T-helper 1 cell treated with Interleukin-12 subunit alpha and Interleukin-12 subunit beta and Interleukin-4 antibody, amounts not matched to agents 30 μg/mL and 1 μg/mL, for 36 hours (primary cell): ENCODE results near the gene ATXN7L2.
"Not testable (repeated sequence)": the region's sequence is repeated elsewhere in the genome, so short reads cannot be mapped to it uniquely, and the experiment has no call there.

ENCODE experiments used
- H3K27ac Mint-ChIP-seq: one replicate; pipeline ENCODE4 v1.8.0; 2021; ENCODE audit warnings: mild to moderate bottlenecking, mixed read lengths
- H3K27me3 Mint-ChIP-seq: one replicate; pipeline ENCODE4 v1.8.0; 2021; ENCODE audit warnings: low read depth, mixed read lengths
- H3K36me3 Mint-ChIP-seq: one replicate; pipeline ENCODE4 v1.8.0; 2021; ENCODE audit warnings: low read depth, mixed read lengths
- H3K4me1 Mint-ChIP-seq: one replicate; pipeline ENCODE4 v1.8.0; 2021; ENCODE audit warnings: low read depth, mixed read lengths
- H3K4me3 Mint-ChIP-seq: one replicate; pipeline ENCODE4 v1.8.0; 2021; ENCODE audit warnings: mild to moderate bottlenecking, moderate library complexity, mixed read lengths
- H3K9me3 Mint-ChIP-seq: one replicate; pipeline ENCODE4 v1.8.0; 2021; ENCODE audit warnings: mixed read lengths

ATXN7L2 gene, protein sequence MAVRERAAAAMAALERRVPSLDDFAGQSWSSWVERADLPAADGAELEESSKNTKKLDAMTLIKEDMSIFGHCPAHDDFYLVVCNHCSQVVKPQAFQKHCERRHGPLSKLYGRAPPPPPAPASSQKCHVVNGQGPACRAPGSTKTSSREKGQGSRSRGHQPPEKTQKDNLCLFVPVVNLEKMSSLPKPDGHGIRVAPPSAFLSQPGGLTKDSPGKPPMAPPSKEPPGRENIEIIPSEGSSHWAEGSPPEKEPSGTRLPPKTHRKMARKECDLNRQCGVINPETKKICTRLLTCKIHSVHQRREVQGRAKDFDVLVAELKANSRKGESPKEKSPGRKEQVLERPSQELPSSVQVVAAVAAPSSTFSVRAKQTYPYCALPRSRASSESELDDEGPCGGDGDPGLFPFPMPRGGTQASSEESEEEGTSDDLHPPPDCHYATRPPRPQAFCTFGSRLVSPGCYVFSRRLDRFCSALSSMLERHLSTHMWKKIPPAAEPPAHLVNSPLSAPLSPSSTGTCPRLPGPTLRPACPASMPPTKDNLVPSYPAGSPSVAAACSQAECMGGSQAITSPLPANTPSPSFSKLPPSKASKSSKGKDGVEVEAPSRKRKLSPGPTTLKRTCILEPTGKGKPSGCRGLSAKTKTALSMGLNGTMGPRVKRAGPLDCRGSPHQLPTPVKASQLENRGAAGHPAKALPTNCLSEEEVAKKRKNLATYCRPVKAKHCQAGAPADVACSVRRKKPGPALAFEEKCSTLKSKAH

DNA sequence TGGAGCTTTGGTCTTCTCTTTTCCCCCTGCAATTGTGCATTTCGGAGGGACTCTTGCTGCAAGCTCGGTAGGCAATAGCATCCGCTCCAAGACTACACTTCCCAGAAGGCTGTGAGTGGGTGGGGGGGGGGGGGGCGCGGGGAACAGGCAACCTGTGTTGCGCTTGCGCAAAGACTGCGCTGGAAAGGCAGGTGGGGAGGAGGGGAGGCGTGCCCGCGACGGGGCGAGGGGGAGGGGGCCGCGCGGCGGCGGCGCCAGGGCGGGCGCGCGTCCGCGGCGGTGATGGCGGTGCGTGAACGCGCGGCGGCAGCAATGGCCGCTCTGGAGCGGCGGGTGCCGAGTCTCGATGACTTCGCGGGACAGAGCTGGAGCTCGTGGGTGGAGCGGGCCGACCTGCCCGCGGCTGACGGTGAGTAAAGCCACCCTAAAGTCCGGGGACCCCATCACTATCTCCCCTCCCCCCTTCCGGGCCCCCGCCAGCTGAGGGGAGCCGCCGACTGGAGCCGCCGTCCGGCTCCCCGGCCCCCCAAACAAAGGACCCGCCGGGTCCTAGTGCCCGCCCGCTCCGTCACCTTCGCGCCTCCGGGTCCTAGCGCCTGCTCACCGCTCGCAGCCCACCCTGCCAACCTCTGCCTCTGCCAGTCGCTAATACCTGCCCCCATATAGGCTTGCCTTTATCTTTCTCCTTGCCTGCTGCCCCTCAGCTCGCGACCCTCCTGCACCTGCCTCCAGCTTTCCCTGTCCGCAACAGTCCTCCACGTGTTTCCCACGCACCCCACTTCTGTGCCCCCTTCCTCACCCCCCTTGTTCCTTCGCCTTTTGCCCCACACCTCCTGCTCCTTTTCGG is at the start of gene ATXN7L2:
Gene ATXN7L2 (plus strand): TSS at position 234 of the 847 bp plus-strand sequence. CDS start 49 bp downstream, at position 283.
- Mint-ChIP-seq H3K4me1 (peaks cover 37% of the 10 kb centered on the region), H3K27ac (peak within 1 kb of the TSS; percentile 90), H3K9me3 (no peaks in the 10 kb centered on the region), H3K36me3 (peaks cover 12% of the 10 kb centered on the region), H3K4me3 (peak within 1 kb of the TSS; percentile 90), H3K27me3 (peaks cover 27% of the 10 kb centered on the region)

DNA sequence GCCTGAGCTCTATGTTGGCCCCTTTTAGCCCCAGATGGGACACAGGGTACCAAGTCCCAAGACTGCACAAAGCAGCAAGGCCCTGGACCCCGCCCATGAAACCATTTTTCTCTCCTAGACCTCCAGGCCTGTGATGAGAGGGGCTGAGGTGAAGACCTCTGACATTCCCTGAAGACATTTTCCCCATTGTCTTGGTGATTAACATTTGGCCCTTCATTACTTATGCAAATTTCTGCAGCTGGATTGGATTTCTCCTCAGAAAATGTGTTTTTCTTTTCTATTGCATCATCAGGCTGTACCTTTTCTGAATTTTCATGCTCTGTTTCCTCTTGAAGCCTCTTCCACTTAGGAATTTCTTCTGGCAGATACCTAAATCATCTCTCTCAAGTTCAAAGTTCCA is 49.2 kb upstream of the ATXN7L2 start:
- H3K36me3 Mint-ChIP-seq = no peaks in the 10 kb centered on the region
- peaks cover 21% of the 10 kb centered on the region for H3K27me3 Mint-ChIP-seq
- peaks cover 5% of the 10 kb centered on the region for H3K9me3 Mint-ChIP-seq
- no peak overlapping the region for H3K4me3 Mint-ChIP-seq
- H3K27ac Mint-ChIP-seq = no peak overlapping the region
- H3K4me1 Mint-ChIP-seq = no peaks in the 10 kb centered on the region

DNA sequence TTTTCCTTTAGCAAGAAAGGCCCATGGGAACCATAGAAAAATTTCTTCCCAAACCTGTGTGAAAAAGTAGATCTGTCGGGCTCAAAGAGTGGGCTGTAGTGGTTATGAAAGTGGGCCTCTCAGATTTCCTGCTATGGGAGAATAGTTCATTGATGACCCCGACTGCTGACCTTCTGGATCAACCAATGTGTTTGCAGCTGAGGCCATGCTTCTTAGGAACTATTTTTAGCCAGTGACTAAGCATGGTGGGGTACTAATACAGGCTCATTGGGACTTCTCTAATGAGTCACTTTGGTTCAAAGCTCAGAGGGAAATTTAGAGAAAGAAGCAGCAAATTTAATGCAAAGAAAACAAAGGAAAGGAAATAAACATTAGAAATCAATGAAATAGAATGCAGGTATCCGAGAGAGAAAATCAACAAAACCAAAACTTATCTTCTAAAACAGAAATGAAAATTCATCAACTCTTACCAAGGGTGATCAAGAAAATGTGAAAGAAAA is 44.9 kb upstream of the ATXN7L2 start:
- H3K9me3 Mint-ChIP-seq = no peaks in the 10 kb centered on the region
- H3K4me3 Mint-ChIP-seq = no peak overlapping the region
- no peaks in the 10 kb centered on the region for H3K4me1 Mint-ChIP-seq
- H3K27ac Mint-ChIP-seq = no peak overlapping the region
- H3K27me3 Mint-ChIP-seq = no peaks in the 10 kb centered on the region
- H3K36me3 Mint-ChIP-seq = no peaks in the 10 kb centered on the region

DNA sequence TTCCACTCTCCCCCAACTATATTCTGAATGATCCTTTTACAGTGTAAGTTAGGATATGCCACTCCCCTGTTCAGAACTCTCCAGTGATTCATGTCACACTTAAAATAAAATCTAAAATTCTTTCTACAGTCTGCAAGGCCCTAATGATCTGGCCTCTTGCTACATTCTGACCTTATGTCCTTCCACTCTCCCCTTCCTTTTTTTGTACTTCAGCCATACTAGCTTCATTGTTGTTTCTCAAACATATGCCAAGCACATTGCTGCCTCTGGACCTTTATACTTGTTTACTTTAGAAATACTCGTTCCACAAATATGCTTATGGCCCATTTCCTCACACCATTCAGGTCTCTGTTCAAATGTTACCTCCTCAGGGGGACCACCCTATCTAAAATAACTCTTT is 42.6 kb upstream of the ATXN7L2 start:
- peaks cover 5% of the 10 kb centered on the region for H3K27me3 Mint-ChIP-seq
- no peak overlapping the region for H3K27ac Mint-ChIP-seq
- peaks cover 1% of the 10 kb centered on the region for H3K4me1 Mint-ChIP-seq
- H3K9me3 Mint-ChIP-seq = no peaks in the 10 kb centered on the region
- H3K4me3 Mint-ChIP-seq = no peak overlapping the region
- no peaks in the 10 kb centered on the region for H3K36me3 Mint-ChIP-seq

DNA sequence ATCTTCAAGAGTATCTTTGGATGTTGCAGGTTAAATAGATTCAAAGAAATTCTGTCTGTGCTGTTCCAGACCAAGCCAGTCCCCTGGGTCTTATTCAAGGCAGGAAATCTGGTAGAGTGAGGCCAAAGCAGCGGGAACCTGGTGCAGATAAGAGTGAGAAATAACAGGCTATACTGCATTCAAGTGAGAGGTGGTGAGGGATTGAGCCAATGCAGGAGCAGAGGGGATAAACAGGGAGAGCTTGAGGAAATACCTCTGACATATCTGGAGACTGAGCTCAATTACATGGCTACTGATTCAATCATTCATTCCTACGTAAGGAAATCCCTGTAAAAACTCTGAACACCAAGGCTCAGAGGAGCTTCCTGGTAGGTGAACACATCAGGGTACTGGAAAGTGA is 40.2 kb upstream of the ATXN7L2 start:
- Mint-ChIP-seq H3K4me3 (no peak overlapping the region), H3K9me3 (no peaks in the 10 kb centered on the region), H3K27me3 (peaks cover 15% of the 10 kb centered on the region), H3K36me3 (no peaks in the 10 kb centered on the region), H3K4me1 (peaks cover 1% of the 10 kb centered on the region), H3K27ac (no peak overlapping the region)

DNA sequence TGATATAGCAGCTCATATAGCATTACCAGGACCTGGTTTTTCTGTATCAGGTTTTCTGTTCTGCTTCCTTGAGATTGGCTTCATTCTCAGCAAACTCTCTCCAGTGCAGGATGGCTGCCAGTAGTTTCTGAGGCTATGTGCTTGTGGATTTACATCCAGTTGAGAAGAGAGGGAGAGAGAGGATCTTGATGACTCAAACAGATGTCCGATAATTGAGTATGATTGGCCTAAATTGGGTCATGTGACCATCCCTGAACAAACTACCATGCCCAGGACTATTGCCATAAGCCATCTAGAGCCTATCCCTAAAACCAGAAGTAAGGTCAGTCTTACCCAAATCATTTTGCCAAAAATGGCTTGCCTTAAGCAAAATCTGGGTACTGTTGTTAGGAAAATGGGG is 39.4 kb upstream of the ATXN7L2 start:
- H3K27me3 Mint-ChIP-seq = peaks cover 19% of the 10 kb centered on the region
- H3K4me3 Mint-ChIP-seq = no peak overlapping the region
- H3K36me3 Mint-ChIP-seq = no peaks in the 10 kb centered on the region
- H3K9me3 Mint-ChIP-seq = no peaks in the 10 kb centered on the region
- peaks cover 1% of the 10 kb centered on the region for H3K4me1 Mint-ChIP-seq
- no peak overlapping the region for H3K27ac Mint-ChIP-seq

DNA sequence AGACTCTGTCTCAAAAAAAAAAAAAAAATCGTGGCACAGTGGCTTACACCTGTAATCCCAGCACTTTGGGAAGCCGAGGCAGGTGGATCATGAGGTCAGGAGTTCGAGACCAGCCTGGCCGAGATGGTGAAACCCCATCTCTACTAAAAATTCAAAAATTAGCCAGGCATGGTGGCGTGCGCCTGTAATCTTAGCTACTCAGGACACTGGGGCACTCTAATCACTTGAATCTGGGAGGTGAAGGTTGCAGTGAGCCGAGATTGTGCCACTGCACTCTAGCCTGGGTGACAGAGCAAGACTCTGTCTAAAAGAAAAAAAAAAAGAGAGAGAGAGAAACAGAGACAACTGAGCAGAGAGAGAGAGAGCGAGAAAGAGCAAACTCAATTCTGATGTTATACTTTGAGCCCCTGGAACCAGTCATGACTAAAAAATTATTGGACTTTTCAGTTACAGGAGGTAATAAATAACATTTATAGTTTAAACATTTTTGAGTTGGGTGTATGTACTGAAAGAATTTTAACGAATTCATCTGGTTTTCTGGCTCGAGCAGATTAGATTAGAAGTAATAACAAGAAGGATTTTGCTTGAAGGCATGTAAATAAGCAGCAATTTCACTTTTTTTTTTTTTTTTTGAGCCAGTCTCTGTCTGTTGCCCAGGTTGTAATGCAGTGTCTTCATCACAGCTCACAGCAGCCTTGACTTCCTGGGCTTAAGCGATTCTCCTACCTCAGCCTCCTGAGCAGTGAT is 37.6 kb upstream of the ATXN7L2 start:
- H3K27me3 Mint-ChIP-seq = peaks cover 34% of the 10 kb centered on the region
- not testable (repeated sequence) for H3K9me3 Mint-ChIP-seq, H3K4me3 Mint-ChIP-seq, H3K4me1 Mint-ChIP-seq, H3K36me3 Mint-ChIP-seq, H3K27ac Mint-ChIP-seq

DNA sequence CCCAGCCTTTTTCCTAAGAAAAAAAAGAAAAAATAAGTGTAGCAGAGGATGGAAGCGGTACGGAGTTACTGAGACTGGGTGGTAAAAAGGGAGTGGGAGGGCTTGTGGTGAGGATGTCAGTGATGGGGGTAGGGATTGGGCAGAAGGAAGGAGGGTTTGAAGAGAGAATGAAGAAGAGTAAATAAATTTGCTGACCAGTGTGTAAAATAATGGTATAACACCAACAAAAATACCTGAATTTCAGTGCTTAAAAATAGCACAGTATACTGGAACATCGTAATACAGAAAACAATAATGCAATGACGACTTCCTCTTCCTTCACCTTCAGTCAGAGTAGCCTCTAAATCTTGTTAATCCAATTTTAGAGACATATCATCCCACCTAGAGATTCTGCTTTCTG is 36.2 kb upstream of the ATXN7L2 start:
- H3K27ac Mint-ChIP-seq = no peak overlapping the region
- H3K27me3 Mint-ChIP-seq = peaks cover 35% of the 10 kb centered on the region
- H3K9me3 Mint-ChIP-seq = no peaks in the 10 kb centered on the region
- H3K4me1 Mint-ChIP-seq = peaks cover 1% of the 10 kb centered on the region
- H3K4me3 Mint-ChIP-seq = no peak overlapping the region
- no peaks in the 10 kb centered on the region for H3K36me3 Mint-ChIP-seq

DNA sequence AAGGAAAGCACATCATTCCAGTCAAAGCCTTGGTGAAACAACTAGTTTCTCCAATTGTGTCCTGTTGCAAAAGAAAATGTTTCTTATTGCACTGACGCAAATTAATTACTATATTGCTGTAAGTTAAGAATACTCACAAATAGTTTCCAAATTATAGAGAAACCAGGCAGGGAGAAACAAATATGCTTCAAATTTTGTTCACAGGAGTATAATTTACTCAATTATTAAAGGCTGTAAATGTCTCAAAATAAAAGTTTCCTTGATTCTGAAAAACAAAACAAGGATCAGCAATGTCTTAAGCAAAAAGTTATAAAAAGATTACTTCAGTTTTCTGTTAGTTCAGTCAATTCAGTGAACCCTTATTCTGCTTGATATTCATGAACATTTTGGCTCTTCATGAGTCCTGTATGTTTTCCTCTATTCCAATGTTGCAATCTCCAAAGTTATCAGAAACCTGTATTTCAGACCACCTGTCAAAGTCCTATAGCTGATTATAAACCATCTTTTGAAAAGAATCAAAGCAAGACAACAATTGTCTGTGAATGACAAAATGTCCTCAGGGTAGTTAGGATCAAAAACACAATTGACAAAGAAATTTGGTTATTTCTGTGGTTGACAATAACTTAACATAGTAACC is 29.1 kb upstream of the ATXN7L2 start:
- no peak overlapping the region for H3K4me3 Mint-ChIP-seq
- peaks cover 16% of the 10 kb centered on the region for H3K9me3 Mint-ChIP-seq
- H3K36me3 Mint-ChIP-seq = peaks cover 5% of the 10 kb centered on the region
- peaks cover 54% of the 10 kb centered on the region for H3K27me3 Mint-ChIP-seq
- no peak overlapping the region for H3K27ac Mint-ChIP-seq
- H3K4me1 Mint-ChIP-seq = no peaks in the 10 kb centered on the region

DNA sequence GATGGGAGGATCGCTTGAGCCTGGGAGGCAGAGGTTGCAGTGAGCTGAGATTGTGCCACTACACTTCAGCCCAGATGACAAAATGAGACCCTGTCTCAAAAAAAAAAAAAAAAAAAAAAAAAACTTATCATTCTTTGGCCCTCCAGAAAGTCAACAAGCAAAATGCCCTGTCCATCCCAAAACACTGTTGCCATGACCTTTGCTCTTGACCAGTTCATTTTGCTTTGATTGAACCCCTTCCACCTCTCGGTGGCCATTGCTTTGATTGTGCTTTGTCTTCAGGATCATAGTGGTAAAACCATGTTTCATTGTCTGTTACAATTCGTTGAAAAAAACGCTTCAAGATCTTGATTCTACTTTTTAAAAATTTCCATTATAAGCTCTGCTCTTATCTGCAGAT is 25.9 kb upstream of the ATXN7L2 start:
- Mint-ChIP-seq H3K36me3 (peaks cover 5% of the 10 kb centered on the region), H3K4me3 (no peak overlapping the region), H3K27me3 (peaks cover 60% of the 10 kb centered on the region), H3K27ac (no peak overlapping the region), H3K9me3 (peaks cover 16% of the 10 kb centered on the region), H3K4me1 (no peaks in the 10 kb centered on the region)

DNA sequence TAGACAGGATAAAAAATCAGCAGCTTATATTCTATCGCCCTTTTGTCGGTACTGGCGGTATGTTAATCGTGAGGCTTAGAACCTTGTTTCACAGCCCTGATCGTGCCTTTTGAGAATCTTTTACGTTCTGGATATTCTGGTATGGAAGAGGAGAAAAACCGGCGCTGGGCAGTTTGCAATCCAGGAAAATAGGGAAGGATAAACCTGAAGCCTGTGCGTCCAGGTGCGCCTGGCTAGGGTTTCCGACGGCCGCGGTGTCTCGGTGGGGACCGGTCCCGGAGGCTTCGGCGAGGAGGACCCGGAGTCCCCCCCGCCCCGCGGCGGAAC is 17.6 kb upstream of the ATXN7L2 start:
- Mint-ChIP-seq H3K4me1 (peaks cover 2% of the 10 kb centered on the region), H3K9me3 (no peaks in the 10 kb centered on the region), H3K36me3 (no peaks in the 10 kb centered on the region), H3K4me3 (peak overlapping the region; percentile 67), H3K27ac (no peak overlapping the region), H3K27me3 (peaks cover 92% of the 10 kb centered on the region)

DNA sequence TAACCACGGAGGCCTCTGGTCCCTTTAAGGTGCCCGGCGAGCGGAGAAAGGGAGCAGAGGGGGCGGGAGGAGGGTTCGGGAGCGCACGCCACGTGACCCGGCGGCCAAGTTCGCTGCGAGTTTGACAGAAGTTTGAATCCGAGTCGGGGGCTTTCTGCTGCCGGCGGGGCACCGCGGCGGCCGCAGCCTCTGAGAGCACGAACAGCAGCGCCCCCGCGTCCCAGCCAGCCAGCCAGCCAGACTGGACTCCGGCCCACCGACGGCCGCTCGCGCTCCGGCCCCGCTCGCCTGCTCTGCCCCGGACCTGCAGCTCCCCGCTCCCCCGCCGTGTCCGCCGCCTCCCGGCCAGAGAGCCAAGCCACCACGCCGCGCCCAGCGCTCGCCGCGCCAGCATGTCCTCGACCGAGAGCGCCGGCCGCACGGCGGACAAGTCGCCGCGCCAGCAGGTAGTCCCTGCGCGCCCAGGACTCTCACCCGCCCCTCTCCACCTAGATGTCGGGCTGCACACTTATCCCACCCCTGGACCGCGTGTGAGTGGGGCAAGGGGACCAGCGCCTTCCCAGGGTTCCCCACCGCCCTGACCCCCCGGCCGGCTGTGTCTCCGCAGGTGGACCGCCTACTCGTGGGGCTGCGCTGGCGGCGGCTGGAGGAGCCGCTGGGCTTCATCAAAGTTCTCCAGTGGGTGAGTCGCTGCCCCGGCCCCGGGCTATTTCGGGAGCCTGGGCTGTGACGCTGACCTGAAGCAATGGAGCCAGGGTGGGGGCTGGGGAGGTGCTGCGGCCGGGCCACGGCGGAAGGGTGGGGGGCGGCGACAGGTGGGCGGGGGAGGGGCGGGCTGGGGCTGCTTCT is 17.0 kb upstream of the ATXN7L2 start, which contains the start of gene SYPL2:
Gene SYPL2 (plus strand): TSS at position 95 of the 849 bp plus-strand sequence. CDS start 298 bp downstream, at position 393.
- Mint-ChIP-seq H3K27ac (no peak within 1 kb of the TSS), H3K9me3 (no peaks in the 10 kb centered on the region), H3K27me3 (peaks cover 90% of the 10 kb centered on the region), H3K36me3 (no peaks in the 10 kb centered on the region), H3K4me1 (peaks cover 2% of the 10 kb centered on the region), H3K4me3 (peak within 1 kb of the TSS; percentile 67)

DNA sequence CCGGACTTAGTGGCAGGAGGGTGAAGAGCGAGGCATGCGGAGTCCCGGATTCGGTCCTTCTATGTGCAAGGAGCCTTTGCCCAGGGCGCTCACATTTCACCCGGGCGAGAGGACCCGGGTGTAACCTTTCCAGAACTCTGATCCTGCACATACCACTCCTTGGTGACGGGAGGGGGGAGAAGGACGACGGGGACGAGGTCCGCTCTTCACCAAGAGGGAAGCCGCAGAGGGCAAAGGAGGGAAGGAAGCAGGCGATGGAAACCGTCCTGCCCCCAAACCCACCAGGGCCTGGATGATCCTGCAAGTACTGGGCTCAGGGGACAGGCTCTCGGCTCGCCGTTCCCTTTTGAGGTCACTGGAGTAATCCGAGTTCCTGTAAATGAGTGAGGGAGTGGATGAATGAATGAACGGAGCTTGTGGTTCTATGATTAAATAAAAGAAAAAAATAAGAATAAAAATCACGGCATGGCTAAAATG is 16.4 kb upstream of the ATXN7L2 start:
- Mint-ChIP-seq H3K4me1 (peaks cover 2% of the 10 kb centered on the region), H3K9me3 (no peaks in the 10 kb centered on the region), H3K4me3 (no peak overlapping the region), H3K27ac (no peak overlapping the region), H3K36me3 (no peaks in the 10 kb centered on the region), H3K27me3 (peaks cover 87% of the 10 kb centered on the region)
